GM21447 (cell line): ENCODE data around the gene ZNF747.
"Not testable (repeated sequence)": the region's sequence is repeated elsewhere in the genome, so short reads cannot be mapped to it uniquely, and the experiment has no call there.

Experiments used
- ATAC-seq: cut with Tn5 transposase; IDR thresholded peaks from one replicate; pipeline ENCODE4 v1.9.1; 2021; ENCODE audit not compliant: unreplicated experiment

ZNF747 gene

DNA sequence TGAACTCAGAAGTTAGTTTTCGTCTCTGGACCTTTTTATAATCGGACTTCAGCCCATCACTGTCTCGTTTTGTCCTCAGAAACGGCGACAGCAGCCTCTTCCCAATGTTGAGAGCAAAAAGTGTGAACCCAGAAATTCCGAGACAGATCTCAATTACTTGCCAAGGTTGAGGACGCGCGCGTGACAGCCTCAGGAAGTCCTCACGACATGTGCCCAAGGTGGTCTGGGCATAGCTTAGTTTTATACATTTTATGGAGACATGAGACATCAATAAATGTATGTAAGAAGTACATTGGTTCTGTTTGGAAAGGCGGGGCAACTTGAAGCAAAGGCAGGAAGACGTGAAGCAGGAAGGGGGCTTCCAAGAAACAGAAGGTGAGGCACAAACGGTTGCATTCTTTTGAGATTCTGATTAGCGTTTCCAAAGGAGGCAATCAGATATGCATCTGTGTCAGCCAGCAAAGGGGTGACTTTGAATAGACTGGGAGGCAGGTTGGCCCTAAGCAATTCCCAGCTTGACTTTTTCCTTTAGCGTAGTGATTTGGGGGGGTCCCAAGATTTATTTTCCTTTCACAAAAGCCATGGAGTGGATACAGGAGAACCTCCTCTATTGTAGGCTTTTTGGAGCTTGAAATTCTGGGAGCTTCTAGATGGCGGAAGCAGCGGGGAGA lies 583 bp upstream of the ZNF747 start:
- ATAC-seq, result peak; percentile 14

DNA sequence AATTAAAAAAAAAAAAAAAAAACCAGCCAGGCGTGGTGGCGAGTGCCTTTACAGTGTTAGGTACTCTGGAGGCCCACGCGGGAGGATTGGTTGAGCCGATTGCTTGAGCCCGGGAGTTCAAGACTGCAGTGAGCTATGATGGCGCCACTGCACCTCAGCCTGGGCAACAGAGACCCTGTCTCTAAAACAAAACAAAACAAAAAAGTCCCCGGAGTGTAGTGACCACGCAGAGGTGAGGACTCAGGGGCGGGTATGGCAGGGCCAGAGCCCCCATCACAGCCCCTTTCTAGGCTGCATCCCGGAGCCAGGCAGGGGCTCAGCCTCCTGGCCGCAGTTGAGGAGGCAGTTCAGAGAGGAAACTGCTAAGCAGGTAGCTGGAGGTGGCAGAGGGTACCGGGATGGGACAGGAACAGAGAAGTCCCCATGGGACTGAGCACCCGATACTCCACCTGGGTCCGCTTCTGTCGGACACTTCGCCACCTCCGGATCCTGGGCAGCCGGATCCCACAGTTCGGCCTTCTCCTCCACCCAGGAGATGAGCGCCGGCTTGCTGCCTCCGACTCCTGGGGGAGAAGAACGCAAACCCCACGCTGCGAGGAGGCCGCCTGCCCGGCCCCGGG lies 800 bp downstream of the ZNF747 start:
- peak; percentile 5 for ATAC-seq

DNA sequence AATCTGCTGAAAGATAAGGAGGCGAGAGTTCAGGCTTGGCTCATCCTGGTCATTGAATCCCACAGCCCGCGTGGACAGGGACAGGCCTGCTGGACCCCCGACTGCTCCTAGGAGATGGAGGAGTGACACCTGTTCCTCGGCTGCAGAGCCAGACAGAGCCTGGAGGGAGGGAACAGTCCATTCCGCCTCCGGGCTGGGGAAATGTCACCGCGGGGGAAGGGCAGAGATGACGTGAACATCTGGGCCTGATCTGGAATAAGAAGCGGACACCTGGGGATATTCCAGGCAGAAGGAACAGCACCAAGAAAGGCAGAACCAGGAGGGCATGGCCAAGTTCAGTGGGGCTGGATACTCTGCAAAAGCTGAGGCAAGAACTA lies 1.5 kb downstream of the ZNF747 start:
- no peak for ATAC-seq

DNA sequence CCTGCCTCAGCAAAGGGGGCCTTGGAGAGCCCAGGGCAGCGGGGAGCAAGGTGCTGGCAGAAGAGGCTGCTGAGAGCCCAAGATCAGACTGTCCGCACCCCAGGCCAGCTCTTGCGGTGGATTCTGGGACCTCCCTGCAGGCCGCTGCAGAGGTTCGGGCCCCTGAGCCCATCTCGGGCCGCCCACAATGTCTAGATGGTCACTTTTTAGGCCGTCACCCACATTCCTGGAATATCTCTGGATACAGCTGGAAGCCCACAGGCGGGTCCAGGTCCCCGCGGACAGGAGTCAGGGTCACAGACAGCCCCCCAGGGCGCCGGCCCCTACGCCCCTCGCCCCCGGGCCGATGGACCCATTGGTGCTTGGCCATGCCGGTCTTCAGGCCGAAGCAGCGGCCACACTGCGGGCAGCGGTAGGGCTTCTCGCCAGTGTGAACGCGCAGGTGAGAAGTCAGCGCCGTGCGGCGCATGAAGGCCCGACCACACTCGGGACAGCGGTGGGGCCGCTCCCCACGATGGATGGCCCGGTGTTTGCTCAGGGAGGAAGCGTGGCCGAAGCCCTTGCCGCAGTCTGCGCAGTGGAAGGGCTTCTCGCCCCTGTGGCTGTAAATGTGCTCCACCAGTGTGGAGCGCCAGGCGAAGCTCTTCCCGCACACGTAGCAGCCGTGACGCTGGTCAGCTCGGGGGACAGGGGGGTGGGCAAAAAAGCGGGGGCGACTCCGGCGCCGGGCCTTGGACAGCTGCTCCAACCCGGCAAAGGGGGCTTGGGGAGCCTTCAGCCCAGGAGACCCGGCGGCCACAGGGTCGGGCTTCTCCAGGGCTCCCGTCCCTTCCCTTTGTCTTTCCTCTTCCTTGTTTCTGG lies 2.1 kb downstream of the ZNF747 start:
- ATAC-seq, result no peak

DNA sequence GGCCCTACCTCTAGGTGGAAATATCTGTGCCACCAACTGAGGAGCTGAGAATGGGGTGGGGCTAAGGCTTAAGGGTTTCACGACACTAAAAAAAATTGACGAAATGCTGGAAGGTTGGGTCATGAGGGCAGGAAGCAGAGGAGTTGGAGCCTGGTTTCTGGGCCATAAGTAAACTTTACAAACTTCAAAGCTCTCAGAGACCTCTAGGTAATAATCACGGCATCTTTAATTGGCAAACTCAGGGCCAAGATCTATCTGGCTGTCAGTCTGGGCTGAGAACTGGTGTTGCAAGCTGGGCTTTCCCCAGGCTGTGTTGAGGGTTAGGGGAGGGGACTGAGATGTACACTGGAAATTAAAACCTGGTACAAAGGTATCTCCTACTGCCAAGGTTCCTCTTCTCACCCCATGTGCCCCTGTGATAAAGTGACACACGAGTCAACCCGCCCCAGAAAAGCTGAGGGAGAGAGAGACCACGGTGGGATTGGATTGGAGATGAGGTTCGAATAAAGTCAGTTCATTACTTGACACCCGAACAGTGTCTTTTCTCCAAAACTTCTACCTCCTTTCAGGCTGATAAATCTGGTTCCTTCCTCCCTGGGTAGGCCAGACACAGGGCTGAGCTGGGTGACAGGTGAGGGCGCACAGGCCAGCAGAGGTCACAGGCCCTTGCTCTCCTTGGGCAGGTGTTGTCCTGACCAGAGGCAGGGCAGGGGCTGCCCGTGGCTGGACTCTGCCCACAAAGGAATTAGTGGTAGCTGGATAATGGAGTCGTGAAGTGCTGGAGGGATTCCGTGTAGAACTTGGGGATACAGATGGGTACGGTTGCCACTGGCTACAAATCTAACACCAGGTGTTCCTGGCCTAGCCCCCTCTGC lies 4.3 kb downstream of the ZNF747 start:
- no peak for ATAC-seq

DNA sequence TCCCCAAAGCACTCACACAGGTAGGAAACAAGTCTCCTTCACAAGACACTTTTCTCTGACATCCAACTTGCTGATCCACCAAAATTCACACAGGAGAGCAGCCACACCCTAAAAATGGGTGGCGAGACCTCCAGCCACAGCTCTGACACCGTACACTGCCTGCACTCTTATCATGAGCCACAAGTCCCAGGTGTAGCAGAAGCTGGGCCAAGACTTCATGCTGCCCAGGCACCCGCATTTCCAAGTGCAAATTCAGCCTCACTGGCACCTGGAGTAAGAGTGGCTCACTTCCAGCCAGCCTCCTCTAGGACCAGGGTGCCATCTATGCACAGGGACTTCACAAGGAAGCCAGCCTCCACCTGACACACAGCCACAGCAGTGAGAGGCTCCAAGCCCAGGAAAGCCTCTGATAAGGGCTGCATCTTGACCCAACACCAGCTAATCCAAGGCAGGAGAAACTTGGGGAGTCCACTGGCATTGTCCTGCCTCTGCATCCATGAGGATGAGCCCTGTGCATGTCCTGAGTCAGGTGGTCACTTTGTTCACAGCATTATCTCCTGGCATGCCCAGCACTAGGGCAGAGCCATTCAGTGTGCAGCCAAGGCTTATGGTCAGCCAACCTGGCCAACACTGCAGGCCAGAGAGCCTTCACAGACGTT lies 5.7 kb downstream of the ZNF747 start:
- no peak for ATAC-seq

DNA sequence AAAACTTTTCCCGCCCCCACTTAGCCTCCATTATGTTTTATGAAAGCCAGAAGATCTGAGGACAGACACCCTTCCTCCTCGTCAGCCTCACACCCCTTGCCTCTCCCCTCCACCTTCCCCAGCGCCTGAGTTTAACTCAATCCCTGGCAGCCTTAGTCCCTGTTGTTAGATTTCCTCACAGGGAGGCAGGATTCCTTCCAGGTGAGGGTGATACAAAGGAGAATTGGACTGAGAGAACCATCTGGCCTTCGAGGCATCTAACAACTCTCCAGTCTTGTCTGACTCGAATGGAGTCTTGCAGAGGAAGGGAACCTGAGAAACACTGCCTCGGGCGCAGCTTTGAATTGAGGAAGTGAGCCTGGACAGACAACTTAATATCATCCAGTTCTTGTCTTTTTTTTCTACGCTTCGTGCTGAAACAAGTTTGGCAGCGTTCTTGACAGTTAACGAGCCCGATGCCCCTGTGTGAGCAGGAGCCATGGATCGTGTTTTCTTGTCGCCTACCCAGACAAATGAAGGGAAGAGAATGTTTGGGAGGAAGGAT lies 7.0 kb downstream of the ZNF747 start:
- ATAC-seq, result peak; percentile 12

DNA sequence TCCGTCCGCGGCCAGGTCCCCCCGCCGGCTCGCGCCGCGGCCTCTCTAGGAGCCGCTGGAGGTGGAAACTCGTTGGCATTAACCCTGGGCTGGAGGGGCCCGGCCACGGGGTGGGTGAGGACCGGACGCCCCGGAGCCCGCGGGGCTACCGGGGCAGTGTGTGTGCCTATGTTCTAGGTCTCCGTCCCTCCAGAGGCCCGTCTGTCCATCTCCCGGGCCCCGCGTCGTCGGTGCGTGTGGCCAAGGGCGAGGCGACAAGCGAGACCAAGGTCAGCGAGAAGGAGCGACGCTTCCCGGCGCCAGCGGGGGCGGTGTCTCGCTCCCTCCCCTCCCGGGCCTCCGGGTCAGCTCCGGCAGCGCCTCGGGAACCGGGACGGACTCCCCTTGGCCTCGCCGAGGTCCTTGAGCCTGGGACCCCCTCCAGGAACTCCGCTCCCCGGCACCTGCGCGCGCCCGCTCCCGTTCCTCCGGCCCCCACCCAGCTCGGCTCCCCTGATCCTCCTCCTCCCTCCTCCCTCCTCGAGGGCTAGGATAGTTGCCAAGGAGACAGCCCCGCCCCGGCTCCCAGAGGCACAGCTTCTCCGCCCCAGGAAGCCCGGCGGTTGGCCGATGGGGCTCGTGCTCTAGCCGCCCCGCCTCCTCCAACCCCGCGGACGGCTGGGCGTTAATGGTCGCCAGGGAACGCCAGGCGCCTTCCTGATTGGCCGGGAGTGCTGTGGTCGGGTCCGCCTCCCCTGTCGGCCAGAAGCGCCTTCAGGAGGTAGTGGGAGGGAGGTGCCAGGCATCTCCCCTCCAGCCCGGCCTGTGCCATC lies 7.6 kb downstream of the ZNF747 start:
- ATAC-seq, result peak; percentile 75

DNA sequence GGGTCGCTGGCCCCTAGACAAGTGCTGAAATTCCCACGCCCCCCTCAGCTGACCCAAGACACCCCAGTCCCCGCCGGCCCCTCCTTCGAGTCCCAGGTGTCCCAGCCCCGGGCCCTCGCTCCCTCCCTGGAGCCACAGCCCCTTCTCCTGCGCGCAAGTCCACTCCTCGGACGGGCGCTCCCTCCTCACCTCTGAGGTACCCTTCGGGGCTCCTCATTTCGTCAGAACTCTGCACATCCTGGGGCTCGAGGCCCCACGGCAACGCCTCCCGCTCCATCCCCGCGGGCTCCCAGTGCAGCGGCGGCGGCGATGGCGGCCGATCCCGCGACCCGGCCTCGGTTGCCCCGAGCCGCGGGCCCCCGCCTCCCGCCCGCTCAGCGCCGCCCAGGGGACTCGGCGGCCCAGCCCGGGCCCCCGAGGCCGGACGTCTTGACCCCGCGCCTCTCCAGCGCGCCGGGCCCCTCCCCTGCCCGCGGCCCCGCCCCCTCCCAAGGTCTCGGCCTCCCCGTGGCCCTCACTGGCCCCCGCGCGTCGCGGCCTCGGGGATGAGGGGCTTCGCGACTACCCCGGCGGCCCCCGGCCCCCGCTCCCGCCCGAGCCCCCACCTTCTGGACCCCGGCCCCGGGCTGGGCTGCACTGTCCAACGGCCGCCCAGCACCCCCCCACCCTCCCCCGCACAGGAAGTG lies 8.4 kb downstream of the ZNF747 start, which contains the start of gene ZNF768:
Gene ZNF768 (minus strand): TSS at position 430 of the 686 bp plus-strand sequence. CDS start 153 bp downstream, at position 277.
- ATAC-seq, result peak; percentile 21

DNA sequence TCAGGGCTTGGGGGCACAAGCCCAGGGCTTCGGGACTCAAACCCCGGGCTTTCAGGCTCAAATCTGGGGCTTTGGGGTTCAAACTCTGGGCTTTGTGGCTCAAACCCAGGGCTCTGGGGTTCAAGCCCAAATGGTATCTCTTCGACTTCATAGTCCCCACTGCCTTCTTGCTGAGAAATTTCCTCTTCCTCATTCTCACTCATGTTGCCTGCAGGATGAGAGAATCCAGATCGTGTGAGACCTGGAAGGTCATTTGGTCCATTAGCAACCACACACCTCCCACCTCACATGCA lies 8.9 kb downstream of the ZNF747 start:
- no peak for ATAC-seq

DNA sequence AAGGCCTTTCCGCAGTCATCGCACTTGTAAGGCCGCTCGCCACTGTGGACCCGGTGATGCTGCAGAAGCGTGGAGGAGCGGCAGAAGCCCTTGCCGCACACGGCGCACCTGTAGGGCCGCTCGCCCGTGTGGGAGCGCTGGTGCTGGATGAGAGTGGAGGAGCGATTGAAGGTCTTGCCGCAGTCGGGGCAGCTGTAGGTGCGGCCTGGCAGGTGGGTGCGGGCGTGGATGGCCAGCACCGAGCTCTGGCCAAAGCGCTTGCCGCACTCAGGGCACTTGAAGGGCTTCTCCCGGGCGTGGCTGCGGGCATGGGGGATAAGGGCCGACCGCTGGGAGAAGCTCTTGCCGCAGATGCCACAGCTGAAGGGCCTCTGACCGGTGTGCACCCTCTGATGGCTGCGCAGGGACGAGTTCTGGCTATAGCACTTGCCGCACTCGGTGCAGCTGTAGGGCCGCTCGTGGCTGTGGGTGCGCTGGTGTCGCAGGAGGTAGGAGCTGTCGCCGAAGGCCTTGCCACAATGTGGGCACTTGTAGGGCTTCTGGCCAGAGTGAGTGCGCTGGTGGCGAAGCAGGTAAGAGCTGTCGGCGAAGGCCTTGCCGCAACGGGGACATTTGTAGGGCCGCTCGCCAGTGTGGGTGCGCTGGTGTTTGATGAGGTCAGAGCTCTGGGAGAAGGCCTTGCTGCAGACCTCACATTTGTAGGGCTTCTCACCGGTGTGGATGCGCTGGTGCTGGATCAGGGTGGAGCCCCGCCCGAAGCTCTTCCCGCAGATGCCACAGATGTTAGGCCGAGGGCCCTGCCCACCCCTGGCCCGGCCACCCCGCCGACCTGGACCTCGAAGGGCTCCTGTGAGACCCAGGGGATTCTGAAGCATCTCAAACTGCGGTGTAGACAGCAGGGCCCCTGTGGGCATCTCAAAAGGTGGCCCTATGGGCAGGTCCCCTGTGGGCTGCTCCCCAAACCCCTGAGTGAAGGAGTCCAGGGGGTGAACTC lies 9.8 kb downstream of the ZNF747 start:
- no peak for ATAC-seq

DNA sequence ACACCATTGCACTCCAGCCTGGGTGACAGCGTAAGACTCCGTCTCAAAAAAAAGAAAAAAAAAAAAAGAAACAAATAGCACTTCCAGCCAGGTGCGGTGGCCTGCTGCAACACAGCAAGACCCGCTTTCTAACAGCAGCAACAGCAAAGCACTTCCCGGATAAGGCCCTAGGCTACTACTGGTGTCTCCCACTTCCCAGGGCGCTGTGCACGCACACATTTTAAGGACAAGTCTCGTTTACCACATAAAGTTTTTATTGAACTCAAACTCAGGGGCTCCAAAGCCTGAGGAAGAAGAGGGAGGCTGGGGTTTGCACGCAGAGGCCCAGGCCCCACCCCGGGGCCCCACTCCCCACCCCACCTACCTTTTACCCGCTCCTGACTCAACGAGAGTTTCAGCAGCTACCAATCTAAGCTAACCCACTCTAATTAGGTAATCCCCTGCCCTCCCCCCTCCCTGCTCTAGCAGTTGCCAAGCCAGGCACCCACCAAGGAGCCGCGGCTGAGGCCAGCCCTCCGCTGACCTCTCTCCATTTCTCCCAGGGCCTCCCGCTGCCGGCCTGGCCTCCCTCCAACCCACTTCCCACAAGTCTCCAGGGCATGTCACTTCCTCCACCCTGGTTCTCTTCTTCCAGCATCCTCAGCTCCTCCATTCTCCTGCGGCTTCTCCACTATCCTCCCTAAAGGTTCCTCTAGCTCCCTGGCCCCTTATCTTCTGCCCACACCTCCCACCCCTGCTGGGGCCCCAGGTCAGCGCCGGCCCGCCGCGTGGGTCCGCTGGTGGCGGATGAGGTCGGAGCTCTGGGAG lies 10.7 kb downstream of the ZNF747 start:
- no peak for ATAC-seq

DNA sequence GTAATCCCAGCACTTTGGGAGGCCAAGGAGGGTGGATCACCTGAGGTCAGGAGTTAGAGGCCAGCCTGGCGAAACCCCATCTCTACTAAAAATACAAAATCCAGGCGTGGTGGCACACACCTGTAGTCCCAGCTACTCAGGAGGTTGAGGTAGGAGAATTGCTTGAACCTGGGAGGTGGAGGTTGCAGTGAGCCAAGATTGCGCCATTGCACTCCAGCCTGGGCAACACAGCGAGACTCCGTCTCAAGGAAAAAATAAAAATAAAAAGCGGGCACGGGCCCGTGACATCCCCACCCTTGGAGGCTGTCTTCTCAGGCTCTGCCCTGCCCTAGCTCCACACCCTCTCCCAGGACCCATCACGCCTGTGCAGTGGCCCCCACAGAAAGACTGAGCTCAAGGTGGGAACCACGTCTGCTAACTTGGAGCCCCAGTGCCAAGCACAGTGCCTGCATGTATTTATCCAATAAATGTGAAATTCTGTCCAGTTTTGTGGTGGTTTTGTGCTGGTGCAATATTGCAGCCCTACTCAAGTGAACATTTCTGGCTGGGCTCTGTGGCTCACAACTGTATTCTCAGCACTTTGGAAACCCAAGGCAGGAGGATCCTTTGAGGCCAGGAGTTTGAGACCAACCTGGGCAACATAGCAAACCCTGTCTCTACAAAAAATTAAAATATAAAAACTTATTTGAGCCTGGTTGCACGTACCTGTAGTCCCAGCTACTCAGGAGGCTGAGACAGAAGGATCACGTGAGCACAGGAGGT lies 11.8 kb downstream of the ZNF747 start:
- not testable (repeated sequence) for ATAC-seq

DNA sequence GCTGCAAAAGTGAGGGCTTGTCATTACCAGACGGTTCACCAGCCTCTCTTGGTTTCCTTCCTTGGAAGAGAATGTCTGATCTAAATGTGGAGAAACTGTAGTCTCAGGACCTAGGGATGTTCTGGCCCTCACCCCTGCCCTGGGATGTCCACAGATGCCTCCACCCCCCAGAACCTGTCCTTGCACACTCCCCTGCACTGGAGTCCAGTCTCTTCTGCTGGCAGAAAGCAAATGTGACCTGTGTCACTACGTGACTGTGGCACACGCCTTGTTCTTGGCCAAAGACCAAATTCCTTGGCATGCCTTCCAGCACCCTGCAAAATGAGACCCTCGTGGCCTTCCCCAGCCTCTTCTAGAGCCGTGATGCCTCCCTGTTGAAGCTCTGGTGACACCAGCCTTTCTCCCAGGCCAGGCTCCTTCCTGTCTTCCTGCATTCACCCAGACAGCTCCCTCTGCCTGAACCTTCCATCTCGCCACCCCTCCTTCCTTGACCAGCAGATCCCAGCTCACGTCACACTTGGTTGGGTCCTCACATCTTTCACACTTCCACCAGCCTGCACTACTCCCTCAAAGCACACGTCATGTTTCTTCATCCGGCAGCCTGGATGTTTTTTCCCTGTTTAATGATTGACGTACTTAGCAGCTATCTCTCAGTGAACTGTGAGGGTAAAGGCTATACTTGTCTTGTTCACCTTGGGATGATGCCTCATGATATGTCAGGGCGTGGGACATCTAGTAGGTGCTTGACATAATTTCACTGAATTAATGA lies 12.6 kb downstream of the ZNF747 start:
- ATAC-seq, result no peak

DNA sequence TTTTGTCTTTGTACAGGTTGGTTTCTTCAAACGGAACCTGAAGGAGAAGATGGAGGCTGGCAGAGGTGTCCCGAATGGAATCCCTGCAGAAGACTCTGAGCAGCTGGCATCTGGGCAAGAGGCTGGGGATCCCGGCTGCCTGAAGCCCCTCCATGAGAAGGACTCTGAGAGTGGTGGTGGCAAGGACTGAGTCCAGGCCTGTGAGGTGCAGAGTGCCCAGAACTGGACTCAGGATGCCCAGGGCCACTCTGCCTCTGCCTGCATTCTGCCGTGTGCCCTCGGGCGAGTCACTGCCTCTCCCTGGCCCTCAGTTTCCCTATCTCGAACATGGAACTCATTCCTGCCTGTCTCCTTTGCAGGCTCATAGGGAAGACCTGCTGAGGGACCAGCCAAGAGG lies 13.2 kb downstream of the ZNF747 start:
- ATAC-seq, result no peak
